Measurements from ENCODE around the gene SERPINB6.
"Not testable (repeated sequence)": the region's sequence is repeated elsewhere in the genome, so short reads cannot be mapped to it uniquely, and the experiment has no call there.

Gene SERPINB6

DNA sequence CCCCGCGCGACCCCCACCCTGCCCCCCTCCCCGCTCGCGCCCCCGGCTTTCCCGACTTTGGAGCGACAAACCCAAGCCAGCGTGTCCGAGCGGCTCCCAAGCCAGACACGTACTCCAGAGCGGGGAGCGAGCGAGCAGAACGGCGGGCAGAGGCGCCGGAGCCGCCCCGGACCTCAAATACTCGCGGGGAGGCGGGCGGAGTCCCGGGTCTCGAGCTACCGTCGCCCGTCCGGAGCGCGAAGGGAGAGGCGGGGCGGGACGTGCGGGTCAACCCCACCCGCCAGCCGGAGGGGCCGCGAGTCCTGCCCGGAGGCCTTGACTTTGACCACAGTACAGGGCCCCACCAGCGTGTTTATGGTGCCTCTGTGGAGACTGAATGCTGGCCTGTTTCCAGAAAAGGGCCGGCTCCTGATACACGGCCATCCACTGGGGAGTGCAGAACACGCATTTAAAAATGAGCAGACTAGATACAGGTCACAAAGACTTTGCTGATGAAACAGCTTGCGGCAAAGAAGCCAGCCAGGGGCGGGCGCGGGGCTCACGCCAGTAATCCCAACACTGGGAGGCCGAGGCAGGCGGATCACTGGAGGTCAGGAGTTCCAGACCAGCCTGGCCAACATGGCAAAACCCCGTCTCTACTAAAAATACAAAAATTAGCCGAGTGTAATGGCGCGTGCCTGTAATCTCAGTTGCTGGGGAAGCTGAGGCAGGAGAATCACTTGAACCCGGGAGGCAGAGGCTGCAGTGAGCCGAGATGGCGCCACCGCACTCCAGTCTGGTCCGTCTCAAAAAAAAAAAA is at the start of gene SERPINB6:
Gene SERPINB6 (minus strand): TSS at position 148 of the 799 bp plus-strand sequence. CDS start 12,235 bp downstream, outside the sequence.
- peak; percentile 59 for DNase-seq

DNA sequence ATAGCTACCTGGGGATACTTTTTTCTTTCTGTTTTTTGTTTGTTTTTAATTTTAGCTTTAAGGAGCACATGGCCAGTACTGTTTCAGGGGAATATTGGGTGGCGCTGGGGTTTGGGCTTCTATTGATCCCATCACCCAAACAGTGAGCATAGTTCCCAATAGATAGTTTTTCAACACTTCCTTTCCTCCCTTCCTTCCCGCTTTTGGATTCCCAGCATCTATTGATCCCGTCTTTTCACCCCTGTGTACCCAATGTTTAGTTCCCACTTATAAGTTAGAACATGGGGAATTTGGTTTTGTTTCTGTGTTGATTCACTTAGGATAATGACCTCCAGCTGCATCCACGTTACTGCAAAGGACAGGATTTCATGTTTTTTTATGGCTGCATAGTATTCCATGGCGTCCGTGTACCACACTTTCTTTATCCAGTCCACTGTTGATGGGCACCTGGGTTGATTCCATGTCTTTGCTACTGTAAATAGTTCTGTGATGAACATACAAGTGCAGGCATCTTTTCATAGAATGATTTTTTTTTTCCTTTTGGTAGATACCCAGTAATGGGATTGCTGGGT is 48.5 kb upstream of the SERPINB6 start:
- DNase-seq = no peak

DNA sequence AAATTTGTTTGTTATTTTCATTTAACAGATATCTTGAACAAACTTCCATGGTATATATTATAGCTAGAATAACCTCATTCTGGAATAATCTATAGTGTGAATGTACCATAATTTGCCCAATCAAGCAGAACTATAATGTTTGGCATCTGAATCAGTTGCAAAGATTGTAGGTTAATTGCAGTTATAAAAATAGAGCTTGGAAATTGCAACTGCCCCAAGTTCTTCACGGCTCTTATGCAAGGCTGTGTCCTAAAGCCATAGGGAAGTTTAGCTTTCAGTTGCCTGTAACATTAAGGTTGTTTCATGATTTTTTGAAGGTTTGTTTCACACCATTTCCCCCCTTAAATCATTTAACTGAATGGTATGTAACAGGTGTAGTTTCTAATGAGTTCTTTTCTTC is 47.7 kb upstream of the SERPINB6 start:
- DNase-seq = no peak

DNA sequence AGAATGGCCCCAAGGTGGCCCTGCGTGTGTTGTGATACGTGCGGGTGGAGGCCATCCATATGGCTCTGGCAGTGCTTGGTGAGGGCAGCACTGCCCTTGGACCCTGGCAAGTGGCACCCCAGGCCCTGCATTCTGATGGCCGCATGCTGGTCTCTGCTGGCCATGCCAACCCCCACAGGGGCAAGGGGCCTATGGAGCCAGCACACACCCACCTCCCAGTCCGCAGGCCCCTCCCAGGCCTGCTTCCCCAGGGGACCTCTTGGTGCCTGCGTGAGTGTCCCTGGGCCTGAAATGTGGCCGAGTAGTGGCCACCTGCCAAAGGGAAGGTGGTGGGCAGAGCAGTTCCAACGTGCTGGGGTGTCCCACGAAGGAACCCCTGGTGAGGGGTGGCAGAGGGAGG is 45.9 kb upstream of the SERPINB6 start:
- no peak for DNase-seq

- no peak for DNase-seq
Observed at GRCh38 chr6:3016473-3017280, 45.3 kb upstream of the SERPINB6 start.

- no peak for DNase-seq
Observed at GRCh38 chr6:3015144-3015543, 43.8 kb upstream of the SERPINB6 start.

- no peak for DNase-seq
Observed at GRCh38 chr6:3014675-3015066, 43.3 kb upstream of the SERPINB6 start.

- no peak for DNase-seq
Observed at GRCh38 chr6:3013901-3014674, 42.7 kb upstream of the SERPINB6 start.

DNA sequence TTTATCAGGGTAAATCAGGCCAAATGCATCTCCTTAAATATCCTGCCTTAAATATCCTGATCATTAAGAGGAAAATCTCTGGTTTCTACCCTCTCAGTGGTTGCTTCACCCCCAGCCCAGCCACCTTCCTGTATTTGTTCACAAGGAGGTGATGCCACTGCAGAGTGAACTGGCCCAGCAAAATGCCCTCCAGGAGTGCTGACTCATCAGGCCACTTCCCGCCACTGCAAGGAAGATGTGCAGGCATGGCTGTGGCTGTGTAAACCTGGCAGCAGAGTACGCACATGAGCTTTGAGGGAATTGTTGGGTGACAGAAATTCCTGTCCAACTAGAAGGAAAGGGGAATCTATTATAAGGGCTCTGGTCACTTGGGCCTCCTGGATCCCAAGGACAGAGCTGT is 42.1 kb upstream of the SERPINB6 start:
- DNase-seq = peak; percentile 46

- DNase-seq = no peak
Observed at GRCh38 chr6:3011592-3011991, 40.2 kb upstream of the SERPINB6 start.

DNA sequence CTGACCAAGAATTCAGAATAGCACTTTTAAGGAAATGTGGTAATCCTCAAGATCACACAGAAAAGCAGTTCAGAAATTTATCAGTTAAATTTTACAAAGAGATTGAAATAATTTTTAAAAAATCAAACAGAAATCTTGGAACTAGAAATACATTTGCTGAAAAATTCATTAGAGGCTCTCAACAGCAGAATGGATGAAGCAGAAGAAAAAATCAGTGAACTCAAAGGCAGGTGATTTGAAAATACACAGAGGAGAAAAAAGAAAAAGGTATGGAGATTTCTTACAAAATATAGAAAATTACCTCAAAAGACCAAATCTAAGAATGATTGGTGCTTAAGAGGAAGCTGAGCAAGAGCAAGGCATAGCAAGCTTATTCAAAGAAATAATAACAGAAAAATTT is 39.8 kb upstream of the SERPINB6 start:
- no peak for DNase-seq

DNA sequence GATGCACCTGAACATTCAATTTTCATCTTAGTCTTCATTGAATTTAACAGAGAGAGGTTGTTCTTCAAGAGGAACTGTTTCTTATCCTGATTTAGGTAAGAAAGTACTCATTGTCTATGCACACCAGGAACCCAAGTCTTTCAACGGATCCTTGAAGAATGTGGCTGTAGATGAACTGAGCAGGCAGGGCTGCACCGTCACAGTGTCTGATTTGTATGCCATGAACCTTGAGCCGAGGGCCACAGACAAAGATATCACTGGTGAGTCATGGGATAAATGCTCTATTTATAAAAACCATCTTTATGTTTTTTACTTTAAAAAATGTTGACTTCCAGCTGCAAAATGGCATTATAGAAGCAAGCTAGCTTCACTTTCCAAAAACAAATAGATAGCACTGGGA is 38.6 kb upstream of the SERPINB6 start:
- no peak for DNase-seq

- DNase-seq = not testable (repeated sequence)
Observed at GRCh38 chr6:3008712-3009265, 37.4 kb upstream of the SERPINB6 start.

- DNase-seq = no peak
Observed at GRCh38 chr6:3007571-3007970, 36.2 kb upstream of the SERPINB6 start.

- DNase-seq = no peak
Observed at GRCh38 chr6:3006476-3006875, 35.1 kb upstream of the SERPINB6 start.

DNA sequence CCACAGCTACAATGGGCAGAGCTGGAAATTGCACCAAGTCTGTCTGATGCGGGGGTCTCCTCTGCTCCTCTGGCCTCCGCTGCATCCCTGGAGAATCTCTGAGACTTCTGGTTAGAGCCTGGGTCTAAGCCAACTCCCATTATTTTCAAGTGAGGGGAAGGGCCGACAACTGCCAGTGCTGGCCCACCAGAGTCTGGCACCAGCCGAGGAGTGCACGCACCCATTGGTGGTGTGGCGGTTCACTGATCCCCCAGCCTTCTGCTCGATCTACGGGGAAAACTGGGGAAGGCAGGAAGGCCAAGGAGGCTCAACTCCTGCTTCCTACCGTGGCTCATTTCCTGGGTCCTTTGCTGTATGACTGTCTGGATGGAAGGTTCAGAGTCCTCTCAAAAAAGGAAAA is 34.5 kb upstream of the SERPINB6 start:
- DNase-seq = no peak

- no peak for DNase-seq
Observed at GRCh38 chr6:3005077-3005476, 33.7 kb upstream of the SERPINB6 start.

DNA sequence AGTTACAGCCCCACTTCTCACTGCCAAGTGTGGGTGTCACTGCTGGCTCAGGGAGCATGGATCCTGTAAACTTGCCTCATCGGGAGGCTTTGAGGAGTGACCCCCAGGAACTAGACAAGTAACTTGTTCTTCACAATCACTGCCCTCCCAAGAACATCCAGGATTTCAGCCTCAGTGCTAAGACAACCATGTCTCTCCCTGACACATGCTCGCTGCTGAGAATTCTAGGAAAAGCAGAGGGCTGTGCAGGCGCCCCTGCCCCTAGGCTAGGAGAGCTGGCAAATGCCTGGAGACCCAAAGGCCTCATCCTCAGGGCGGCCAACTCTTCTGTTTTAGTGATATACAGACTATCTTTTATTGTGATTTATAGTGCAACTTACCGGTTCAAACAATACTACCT is 31.9 kb upstream of the SERPINB6 start:
- not testable (repeated sequence) for DNase-seq

- DNase-seq = peak; percentile 49
Observed at GRCh38 chr6:3001773-3002293, 30.5 kb upstream of the SERPINB6 start.

GRCh38 chr6:3001146-3001772 is 29.9 kb upstream of the SERPINB6 start:
- no peak for DNase-seq

DNA sequence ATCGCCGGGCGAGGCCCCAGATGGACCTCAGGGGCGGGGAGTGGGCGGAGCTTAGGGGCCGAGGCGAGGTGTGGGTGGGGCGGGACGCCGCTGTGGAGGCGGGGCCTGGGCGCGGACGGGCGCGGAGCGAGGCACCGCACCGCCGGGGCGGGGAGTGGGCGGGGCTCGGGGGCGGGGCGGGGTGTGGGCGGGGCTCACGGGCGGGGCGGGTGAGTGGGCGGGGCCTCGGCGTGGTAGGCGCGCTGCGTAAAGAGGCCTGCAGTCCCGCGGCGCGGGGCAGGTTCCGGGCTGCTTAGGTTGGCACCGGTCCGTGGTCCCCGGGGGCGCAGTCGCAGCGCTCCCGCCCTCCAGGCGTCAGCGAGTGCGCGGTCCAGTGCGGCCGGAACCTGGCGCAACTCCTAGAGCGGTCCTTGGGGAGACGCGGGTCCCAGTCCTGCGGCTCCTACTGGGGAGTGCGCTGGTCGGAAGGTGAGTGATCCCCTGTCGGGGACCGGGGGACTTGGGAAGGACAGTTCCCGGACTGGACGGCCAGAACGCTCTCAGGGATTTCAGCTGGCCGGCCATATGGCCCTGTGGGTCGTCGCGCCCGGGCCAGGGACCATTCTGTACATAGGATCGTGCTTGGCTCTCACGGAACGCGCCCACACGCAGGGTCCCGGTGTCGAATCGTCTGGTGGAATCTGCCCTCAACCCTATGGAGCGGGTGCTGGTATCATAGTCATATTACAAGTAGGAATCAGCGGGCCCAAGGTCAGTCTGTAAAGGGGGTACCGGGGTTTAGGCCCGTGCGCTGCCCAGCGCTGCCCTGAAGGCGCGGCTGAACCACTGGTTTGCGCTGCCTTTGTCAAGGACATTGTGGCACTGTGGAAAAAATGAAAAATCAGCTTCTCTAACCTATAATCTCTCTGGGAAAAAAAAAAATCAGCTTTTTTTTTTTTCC is 28.5 kb upstream of the SERPINB6 start, which contains the start of gene NQO2:
Gene NQO2 (plus strand): TSS at position 277 of the 940 bp plus-strand sequence. CDS start 6,659 bp downstream, outside the sequence.
- peak; percentile 76 for DNase-seq

Measured in NCI-H226 (cell line).